ENCODE data around the gene APBA2. TPM values are rescaled to one million over a fixed set of nuclear protein-coding genes. Genes with fewer than 3 reads are reported as not detected.

Gene APBA2
- total RNA-seq, 1 experiment from 2014 or later, result 0.31 TPM

DNA sequence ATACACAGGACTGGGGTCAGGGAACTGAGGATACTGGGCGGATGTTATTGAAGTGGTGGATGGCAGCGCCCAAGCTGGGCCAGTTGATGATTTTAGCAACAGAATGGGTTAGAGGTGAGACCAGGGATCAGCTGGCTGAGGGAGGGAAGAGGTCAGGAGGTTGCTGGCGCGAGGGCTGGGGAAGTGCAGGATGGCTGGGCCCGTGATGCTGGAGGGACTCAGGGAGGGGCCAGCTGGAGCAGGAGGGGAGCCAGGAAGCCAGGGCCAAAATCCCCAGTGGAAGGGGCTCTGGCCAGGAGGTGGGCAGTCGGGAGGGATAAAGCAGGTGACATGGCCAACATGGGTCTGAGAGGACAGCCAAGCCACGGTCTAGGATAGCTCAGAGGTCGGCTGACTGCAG, 205.9 kb downstream of the APBA2 start:
- Histone ChIP-seq H3K4me1 (ENCODE audit: control insufficient read depth, insufficient read depth, low read length) (no peaks in the 10 kb centered on the region), H3K4me3 (ENCODE audit: low read depth in 2 of 2, low read length in 2 of 2) (no peak overlapping the region), H3K9me3 (ENCODE audit: control insufficient read depth, insufficient read depth, low read depth, low read length) (no peaks in the 10 kb centered on the region), H3K27ac (ENCODE audit: low read length) (no peak overlapping the region), H3K27me3 (ENCODE audit: control insufficient read depth, insufficient read depth, low read length) (no peaks in the 10 kb centered on the region), H3K36me3 (ENCODE audit: control insufficient read depth, insufficient read depth, low read length) (no peaks in the 10 kb centered on the region)
- DNase-seq (ENCODE audit: low read depth, low spot score), result no peak
- ChIA-PET CTCF (no interaction called here), POLR2A (no interaction called here)
- in situ Hi-C loops (cut with HindIII; ENCODE audit: low pct_unique_long_range_greater_than_20kb, low sequenced_read_pairs) (no loop called here), intact Hi-C loops (cut with micrococcal nuclease; ENCODE audit: unreplicated experiment) (no loop called here)
- TF ChIP-seq POLR2AphosphoS5 (IDR thresholded peaks at IDR 0.05; ENCODE audit: low read depth, low read length), result no peak
- no TSS peak for BruUV-seq (replicated peaks)
- ATAC-seq, result no peak

DNA sequence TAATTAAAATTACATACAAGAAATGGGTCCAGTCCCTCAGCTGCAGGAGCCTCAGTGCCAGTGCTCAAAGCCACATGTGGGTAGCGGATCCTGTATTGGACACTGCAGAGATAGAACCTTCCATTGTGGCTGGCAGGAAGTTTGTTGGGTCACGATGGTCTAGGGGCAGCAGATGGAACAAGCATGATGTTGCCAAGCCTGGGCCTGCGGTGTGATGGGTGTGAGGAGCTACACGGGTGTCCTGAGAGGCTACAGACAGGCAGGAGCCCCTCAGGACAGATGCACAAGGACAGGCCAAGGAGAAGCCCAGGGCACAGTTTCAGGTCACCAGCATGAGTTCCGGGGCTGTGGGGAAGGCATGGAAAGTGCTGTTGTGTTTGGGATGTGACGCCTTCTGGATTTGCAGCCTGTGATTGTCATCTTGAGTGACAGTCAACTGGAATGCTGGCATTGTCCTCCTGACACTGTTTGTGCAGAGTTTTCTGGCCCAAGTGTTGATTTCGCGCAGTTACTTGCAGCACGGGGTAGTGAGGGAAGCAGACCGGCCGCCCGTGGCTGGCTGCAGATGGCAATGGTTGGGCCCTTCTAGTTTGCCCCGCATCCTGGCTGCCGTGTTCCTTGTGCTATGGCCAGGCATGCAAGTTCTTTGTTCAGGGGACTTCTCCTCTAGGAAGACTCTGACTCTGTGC, 206.7 kb downstream of the APBA2 start:
- CTCF ChIA-PET, result interaction anchor here (1.0 kb wide), 1 partner anchor 13 kb away, joined by 3 read pairs; no protein-coding TSS in a partner anchor
- DNase-seq (ENCODE audit: low read depth, low spot score) (no peak), ATAC-seq (no peak)
- in situ Hi-C loops (cut with HindIII; ENCODE audit: low pct_unique_long_range_greater_than_20kb, low sequenced_read_pairs) (no loop called here), intact Hi-C loops (cut with micrococcal nuclease; ENCODE audit: unreplicated experiment) (no loop called here)
- BruUV-seq (replicated peaks), result no TSS peak
- no peaks in the 10 kb centered on the region for H3K27me3 ChIP-seq (ENCODE audit: control insufficient read depth, insufficient read depth, low read length)
- POLR2A ChIA-PET, result no interaction called here
- TF ChIP-seq CTCF (IDR thresholded peaks at IDR 0.05) (no peak), SIN3A (IDR thresholded peaks at IDR 0.05; ENCODE audit: borderline replicate concordance, insufficient read depth, low read depth, low read length) (no peak), POLR2AphosphoS5 (IDR thresholded peaks at IDR 0.05; ENCODE audit: low read depth, low read length) (no peak), TCF7L2 (IDR thresholded peaks at IDR 0.05; ENCODE audit: low read depth, low read length) (no peak)
- TF ChIP-seq, protein P1, sequence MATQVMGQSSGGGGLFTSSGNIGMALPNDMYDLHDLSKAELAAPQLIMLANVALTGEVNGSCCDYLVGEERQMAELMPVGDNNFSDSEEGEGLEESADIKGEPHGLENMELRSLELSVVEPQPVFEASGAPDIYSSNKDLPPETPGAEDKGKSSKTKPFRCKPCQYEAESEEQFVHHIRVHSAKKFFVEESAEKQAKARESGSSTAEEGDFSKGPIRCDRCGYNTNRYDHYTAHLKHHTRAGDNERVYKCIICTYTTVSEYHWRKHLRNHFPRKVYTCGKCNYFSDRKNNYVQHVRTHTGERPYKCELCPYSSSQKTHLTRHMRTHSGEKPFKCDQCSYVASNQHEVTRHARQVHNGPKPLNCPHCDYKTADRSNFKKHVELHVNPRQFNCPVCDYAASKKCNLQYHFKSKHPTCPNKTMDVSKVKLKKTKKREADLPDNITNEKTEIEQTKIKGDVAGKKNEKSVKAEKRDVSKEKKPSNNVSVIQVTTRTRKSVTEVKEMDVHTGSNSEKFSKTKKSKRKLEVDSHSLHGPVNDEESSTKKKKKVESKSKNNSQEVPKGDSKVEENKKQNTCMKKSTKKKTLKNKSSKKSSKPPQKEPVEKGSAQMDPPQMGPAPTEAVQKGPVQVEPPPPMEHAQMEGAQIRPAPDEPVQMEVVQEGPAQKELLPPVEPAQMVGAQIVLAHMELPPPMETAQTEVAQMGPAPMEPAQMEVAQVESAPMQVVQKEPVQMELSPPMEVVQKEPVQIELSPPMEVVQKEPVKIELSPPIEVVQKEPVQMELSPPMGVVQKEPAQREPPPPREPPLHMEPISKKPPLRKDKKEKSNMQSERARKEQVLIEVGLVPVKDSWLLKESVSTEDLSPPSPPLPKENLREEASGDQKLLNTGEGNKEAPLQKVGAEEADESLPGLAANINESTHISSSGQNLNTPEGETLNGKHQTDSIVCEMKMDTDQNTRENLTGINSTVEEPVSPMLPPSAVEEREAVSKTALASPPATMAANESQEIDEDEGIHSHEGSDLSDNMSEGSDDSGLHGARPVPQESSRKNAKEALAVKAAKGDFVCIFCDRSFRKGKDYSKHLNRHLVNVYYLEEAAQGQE (IDR thresholded peaks at IDR 0.05; ENCODE audit: insufficient read depth in 1 of 2, low read depth in 2 of 2, low read length in 1 of 2), result no peak
- no peaks in the 10 kb centered on the region for H3K4me1 ChIP-seq (ENCODE audit: control insufficient read depth, insufficient read depth, low read length)
- H3K36me3 ChIP-seq (ENCODE audit: control insufficient read depth, insufficient read depth, low read length), result no peaks in the 10 kb centered on the region
- H3K9me3 ChIP-seq (ENCODE audit: control insufficient read depth, insufficient read depth, low read depth, low read length), result no peaks in the 10 kb centered on the region
- no peak overlapping the region for H3K4me3 ChIP-seq (ENCODE audit: low read depth in 2 of 2, low read length in 2 of 2)
- H3K27ac ChIP-seq (ENCODE audit: low read length), result no peak overlapping the region

GRCh38 chr15:29093065-29093435, 207.3 kb downstream of the APBA2 start:
- H3K36me3 ChIP-seq (ENCODE audit: control insufficient read depth, insufficient read depth, low read length), result no peaks in the 10 kb centered on the region
- BruUV-seq (replicated peaks), result no TSS peak
- H3K4me3 ChIP-seq (ENCODE audit: low read depth in 2 of 2, low read length in 2 of 2), result no peak overlapping the region
- H3K27ac ChIP-seq (ENCODE audit: low read length), result no peak overlapping the region
- ChIA-PET POLR2A (no interaction called here), CTCF (interaction anchor here (0.6 to 1.0 kb wide), 3 partner anchors 9 to 496 kb away, joined by 3 to 5 read pairs (median 3); no protein-coding TSS in a partner anchor)
- ATAC-seq (no peak), DNase-seq (ENCODE audit: low read depth, low spot score) (no peak)
- intact Hi-C loops (cut with micrococcal nuclease; ENCODE audit: unreplicated experiment) (no loop called here), in situ Hi-C loops (cut with HindIII; ENCODE audit: low pct_unique_long_range_greater_than_20kb, low sequenced_read_pairs) (no loop called here)
- no peaks in the 10 kb centered on the region for H3K4me1 ChIP-seq (ENCODE audit: control insufficient read depth, insufficient read depth, low read length)
- no peaks in the 10 kb centered on the region for H3K9me3 ChIP-seq (ENCODE audit: control insufficient read depth, insufficient read depth, low read depth, low read length)
- TF ChIP-seq, protein P1 (IDR thresholded peaks at IDR 0.05; ENCODE audit: insufficient read depth in 1 of 2, low read depth in 2 of 2, low read length in 1 of 2), result no peak
- TF ChIP-seq POLR2AphosphoS5 (IDR thresholded peaks at IDR 0.05; ENCODE audit: low read depth, low read length) (no peak), TCF7L2 (IDR thresholded peaks at IDR 0.05; ENCODE audit: low read depth, low read length) (no peak), SIN3A (IDR thresholded peaks at IDR 0.05; ENCODE audit: borderline replicate concordance, insufficient read depth, low read depth, low read length) (no peak), CTCF (IDR thresholded peaks at IDR 0.05) (no peak)
- no peaks in the 10 kb centered on the region for H3K27me3 ChIP-seq (ENCODE audit: control insufficient read depth, insufficient read depth, low read length)
